Neutrophil (primary cell): ENCODE data around the gene PMAIP1.

Experiments used
- H3K27ac ChIP-seq: fragments of 200-600 bp; sonication (generic); 2 replicates; pipeline ENCODE4 v1.5.1; 2016; ENCODE audit warnings: mild to moderate bottlenecking, moderate library complexity
- H3K27me3 ChIP-seq: fragments of 200-600 bp; sonication (generic); 2 replicates; pipeline ENCODE4 v1.6.0; 2016; ENCODE audit warnings: mild to moderate bottlenecking
- H3K36me3 ChIP-seq: fragments of 200-600 bp; sonication (generic); 2 replicates; pipeline ENCODE4 v1.5.1; 2017
- H3K4me1 ChIP-seq, 2 experiments: fragments of 200-600 bp in 1 of 2; sonication (generic) in 1 of 2; 1 replicate in 1 of 2; 2 replicates in 1 of 2; pipeline versions ENCODE4 v1.5.1 to v1.6.1; 2013 to 2016; ENCODE audit warnings: low read depth in 1 of 2, low read length in 1 of 2, mild to moderate bottlenecking in 1 of 2, moderate library complexity in 1 of 2; ENCODE audit not compliant: control insufficient read depth in 1 of 2, insufficient read depth in 1 of 2
- H3K4me3 ChIP-seq, 2 experiments: fragments of 200-600 bp in 1 of 2; sonication (generic) in 1 of 2; 1 replicate in 1 of 2; 2 replicates in 1 of 2; pipeline ENCODE4 v1.5.1; 2013 to 2016; ENCODE audit warnings: low read depth in 1 of 2, low read length in 1 of 2, mild to moderate bottlenecking in 1 of 2, moderate library complexity in 1 of 2
- H3K9me3 ChIP-seq: fragments of 200-600 bp; sonication (generic); 2 replicates; pipeline ENCODE4 v1.5.1; 2016
- TF ChIP-seq, protein P1 (sequence below): fragments of 200-600 bp; sonication (generic); IDR thresholded peaks from 2 replicates; pipeline ENCODE4 v1.5.1; 2016; ENCODE audit warnings: antibody characterized with exemption

PMAIP1 gene

DNA sequence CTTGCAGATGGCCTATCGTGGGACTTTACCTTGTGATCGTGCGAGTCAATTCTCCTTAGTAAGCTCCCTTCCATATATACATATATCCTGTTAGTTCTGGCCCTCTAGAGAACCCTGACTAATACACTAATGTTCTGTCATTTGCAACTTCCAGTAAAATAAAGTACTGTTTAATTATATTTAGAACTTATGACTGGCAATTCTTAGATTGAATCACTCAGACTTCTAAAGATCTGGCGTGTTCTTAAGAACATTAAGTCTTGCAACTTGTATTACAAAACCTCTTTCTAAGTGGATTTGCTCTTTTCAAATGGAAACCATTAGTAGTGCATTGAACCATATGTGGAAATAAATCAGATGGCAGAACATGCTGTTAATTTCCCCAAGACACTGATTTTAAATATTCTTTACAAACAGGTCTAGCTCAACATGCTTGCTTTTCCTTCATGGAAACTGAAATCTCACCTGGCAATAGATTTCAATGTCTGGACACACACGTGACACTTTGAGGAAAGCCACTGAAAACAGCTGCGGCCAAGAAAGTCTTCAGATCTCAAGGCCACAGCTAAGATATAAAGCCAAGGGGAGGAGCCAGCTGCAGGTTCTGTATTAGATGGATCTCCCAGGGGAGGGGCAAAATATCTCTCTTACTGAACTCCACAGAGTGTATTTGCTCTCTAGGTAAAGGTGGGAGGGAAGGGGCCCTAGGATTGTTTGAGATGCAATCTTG is 50.6 kb downstream of the PMAIP1 start:
- no peaks in the 10 kb centered on the region for H3K4me1 ChIP-seq
- H3K36me3 ChIP-seq: no peaks in the 10 kb centered on the region
- H3K9me3 ChIP-seq: no peaks in the 10 kb centered on the region
- TF ChIP-seq, protein P1, sequence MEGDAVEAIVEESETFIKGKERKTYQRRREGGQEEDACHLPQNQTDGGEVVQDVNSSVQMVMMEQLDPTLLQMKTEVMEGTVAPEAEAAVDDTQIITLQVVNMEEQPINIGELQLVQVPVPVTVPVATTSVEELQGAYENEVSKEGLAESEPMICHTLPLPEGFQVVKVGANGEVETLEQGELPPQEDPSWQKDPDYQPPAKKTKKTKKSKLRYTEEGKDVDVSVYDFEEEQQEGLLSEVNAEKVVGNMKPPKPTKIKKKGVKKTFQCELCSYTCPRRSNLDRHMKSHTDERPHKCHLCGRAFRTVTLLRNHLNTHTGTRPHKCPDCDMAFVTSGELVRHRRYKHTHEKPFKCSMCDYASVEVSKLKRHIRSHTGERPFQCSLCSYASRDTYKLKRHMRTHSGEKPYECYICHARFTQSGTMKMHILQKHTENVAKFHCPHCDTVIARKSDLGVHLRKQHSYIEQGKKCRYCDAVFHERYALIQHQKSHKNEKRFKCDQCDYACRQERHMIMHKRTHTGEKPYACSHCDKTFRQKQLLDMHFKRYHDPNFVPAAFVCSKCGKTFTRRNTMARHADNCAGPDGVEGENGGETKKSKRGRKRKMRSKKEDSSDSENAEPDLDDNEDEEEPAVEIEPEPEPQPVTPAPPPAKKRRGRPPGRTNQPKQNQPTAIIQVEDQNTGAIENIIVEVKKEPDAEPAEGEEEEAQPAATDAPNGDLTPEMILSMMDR: no peak
- H3K27me3 ChIP-seq: no peaks in the 10 kb centered on the region
- H3K27ac ChIP-seq: no peak overlapping the region
- no peak overlapping the region for H3K4me3 ChIP-seq

DNA sequence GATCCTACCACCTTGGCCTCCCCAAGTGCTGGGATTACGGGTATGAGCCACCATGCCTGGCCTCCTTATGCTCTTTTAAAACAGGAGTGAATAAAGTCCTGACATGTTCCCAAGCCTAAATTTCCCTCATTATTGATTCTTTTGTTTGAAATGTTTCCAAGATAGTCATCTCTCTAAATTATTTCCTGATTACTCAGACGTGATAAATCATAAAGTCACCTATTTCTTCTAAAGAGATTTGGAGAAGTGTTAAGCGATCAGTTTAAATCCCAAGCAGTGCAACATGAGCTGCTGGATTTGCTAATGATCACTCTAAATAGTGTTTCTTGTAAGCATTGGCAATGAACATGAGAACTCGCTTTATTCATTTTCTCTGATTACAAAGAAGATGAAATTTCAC is 51.8 kb downstream of the PMAIP1 start:
- Histone ChIP-seq H3K4me1 (no peaks in the 10 kb centered on the region), H3K36me3 (no peaks in the 10 kb centered on the region), H3K4me3 (no peak overlapping the region), H3K27me3 (no peaks in the 10 kb centered on the region), H3K27ac (no peak overlapping the region), H3K9me3 (no peaks in the 10 kb centered on the region)
- TF ChIP-seq, protein P1: no peak

DNA sequence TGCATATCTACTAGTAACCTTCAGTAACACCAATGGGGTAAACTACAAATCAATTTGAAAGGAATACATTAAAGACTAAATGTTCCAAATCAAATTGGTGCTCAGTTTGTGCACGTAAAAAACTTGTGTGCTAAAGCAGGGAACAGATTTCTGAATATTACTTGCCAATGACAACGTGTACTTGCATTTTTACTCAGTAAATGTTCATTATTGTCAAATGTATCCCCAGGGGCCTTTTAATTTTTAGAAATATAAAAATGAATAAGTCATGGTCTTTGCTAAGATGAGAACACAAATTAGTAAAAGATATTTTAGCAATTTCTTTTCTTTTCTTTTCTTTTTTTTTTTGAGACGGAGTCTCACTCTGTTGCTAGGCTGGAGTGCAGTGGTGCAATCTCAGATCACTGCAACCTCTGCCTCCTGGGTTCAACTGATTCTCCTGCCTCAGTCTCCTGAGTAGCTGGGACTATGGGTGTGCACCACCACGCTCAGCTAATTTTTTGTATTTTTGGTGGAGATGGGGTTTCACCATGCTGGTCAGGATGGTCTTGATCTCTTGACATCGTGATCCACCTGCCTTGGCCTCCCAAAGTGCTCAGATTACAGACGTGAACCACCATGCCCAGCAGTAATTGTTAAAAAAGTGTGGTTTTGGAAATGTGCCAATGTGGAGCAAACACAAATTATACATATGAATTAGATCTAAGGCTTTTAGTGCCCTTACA is 52.6 kb downstream of the PMAIP1 start:
- H3K27ac ChIP-seq: no peak overlapping the region
- H3K4me3 ChIP-seq: no peak overlapping the region
- H3K4me1 ChIP-seq: no peaks in the 10 kb centered on the region
- TF ChIP-seq, protein P1: no peak
- no peaks in the 10 kb centered on the region for H3K9me3 ChIP-seq
- H3K27me3 ChIP-seq: no peaks in the 10 kb centered on the region
- no peaks in the 10 kb centered on the region for H3K36me3 ChIP-seq
